Stimulated activated CD8-positive, alpha-beta memory T cell treated with anti-CD3 and anti-CD28 coated beads, Interleukin-4, amount 100 ng/mL, for 24 hours (primary cell): ENCODE results near the gene STYXL2.

Experiments used
- DNase-seq: peaks from one replicate; pipeline ENCODE4 v3.0.0-alpha.2; 2020; ENCODE audit warnings: low read depth

Gene STYXL2

DNA sequence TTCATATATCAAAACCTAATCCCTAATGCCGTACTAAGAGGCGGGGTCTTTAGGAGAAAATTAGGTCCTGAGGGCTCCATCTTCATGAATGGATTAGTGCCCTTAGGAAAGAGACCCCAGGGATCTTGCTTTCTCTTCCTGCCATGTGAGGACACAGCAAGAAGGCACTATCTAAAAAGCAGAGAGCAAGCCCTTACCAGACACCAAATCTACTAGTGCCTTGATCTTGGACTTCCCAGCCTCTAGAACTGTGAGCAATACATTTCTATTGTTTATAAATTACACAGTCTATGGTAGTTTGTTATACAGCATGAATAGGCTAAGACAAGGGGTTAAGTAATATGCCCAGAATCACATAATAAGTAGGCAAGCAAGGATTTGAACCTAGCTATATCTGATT lies 42.9 kb downstream of the STYXL2 start:
- DNase-seq = no peak

DNA sequence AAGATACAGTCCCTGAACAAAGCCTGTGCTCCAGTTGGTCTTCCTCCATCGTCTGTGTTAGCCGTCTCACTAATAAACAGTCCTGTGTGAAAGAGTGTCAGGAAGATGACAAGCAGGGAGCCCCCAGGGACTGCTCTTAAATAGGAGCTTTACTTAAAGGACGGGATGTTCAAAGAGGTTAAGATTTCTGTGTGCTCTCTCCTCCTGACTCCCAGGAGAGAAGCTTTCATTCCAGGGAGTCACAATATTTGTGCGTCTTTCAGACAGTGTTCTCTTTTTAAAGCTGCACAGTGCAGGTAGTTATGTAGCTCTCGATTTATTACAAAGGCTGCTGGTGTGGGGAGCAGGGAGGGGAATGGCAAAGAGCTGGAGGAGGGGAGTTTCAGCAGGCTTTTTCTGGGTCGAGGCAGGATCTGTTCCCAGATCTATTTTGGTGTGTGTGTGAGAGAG lies 43.5 kb downstream of the STYXL2 start:
- DNase-seq = no peak

DNA sequence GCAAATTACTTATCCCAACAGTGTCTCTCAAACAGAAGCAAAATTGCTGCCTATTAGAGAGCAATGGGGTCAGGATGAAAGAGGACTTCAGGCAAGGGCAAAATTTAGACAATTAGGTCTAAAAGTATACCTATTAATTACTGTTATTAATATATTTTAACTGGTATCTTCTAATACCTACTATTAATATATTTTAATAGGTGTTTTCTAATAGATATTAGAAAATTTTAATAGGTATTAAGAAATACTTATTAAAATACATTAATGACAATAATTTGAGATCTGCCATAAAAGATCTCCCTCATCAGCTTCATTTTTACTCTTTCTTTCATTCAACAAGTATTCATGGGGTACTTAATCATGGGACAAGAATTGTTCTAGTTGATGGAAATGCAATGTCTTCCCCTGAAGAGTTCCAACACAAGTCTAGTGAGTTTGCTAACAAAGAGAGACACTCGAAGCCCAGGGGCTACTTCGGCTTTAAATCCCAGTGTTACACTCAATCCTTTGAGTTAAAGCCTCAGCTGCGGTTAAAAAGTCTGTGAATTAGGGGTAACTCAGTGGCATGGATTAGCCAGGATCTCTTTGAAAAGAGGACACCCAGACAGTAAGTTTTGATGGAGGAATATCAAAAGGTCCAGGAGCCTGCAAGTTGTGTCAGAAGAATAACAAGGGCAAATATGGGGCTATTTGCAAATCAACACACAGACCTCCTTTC lies 44.1 kb downstream of the STYXL2 start:
- no peak for DNase-seq

DNA sequence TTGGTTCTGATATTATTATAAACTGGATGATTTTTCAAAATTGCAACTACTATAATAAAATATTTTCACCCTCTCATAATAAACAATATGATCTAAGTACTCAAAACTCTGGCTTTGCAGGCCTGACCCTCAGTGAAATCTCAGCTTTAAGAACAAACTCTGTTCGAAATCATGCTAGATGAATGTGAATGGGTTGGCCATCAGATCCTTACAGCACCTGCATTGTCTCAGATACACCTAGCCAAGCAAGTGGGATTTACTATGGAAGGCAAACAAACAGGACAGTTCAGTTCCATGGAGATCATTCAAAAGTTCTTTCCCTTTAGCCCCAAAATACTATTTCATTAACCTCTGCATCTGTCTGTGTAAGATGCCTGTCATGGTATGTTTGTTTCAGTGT lies 44.8 kb downstream of the STYXL2 start:
- no peak for DNase-seq

DNA sequence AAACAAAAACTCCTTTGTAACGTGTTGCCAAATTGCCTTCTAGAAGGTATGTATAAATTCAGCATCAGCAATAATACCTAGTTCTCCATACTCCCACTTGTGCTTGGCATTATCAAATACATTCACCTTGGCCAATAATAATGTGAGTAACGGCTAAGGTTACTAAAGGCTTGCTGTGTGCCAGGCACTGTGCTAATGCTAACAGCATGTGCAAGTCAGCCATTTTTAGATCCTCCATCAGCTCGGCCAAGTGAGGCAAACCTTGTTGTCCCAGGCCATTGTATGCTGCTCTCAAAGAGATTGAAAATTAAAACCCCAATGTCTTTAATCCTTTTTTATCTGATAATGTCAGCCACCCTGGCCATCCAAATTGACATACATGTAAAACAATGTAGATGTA lies 48.1 kb downstream of the STYXL2 start:
- no peak for DNase-seq
